ENCODE results near the gene COQ9.
"Not testable (repeated sequence)": the region's sequence is repeated elsewhere in the genome, so short reads cannot be mapped to it uniquely, and the experiment has no call there.

Gene COQ9

DNA sequence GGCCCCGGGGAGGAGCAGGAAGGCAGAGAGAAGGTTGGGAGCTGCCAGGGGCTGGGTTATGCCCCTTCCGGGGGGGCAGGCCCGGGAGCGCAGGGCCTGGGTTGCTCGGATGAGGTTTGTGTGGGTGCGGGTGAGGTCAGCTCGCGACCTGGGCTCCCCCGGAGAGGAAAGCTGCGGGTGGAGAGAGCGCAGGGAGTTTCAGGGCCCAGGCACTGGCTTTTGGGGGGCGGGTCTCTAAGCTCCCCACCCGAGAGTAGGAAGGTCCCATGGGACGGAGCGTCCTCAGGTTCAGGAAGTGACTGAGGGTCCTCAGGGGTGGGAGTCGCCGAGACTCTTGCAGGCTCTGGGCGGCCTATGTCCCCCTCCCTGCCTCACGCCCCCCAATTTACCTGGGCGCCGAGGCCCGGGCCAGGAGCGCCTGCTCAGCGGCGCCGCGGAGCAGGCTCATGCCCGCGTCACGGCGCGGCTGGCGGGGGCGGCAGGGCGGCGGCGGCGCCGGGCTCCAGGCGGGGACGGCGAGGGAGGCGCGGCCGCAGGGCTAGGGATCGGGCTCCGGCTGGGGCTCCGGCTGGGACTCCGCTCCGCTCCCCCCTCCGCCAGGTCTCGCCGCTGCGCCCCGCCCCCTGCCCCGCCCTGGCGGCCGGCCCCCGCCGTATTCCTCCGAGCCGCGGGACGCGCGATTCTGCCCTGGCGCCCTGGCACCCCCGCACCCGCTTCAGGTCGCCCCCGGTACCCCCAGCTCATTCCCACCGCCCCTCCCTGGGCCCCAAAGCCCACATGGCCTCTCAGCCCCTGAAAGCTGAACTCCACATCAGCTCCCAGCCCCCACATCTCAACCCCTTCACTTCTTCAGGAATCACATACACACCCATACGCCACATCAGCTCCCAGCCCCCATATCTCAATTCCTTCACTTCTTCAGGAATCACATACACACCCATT is 38.9 kb downstream of the COQ9 start, which contains the start of gene DOK4:
Gene DOK4, minus strand, starts transcription at position 578 of the 942 bp plus-strand sequence. CDS start 6,986 bp downstream, outside the sequence.
- DNase-seq (ENCODE audit: low spot score), result peak; percentile 83

GRCh38 chr16:57486858-57487834 is 39.9 kb downstream of the COQ9 start:
- peak; percentile 20 for DNase-seq (ENCODE audit: low spot score)

- no peak for DNase-seq (ENCODE audit: low spot score)
Measured at GRCh38 chr16:57489229-57489628, 42.0 kb downstream of the COQ9 start.

- no peak for DNase-seq (ENCODE audit: low spot score)
Measured at GRCh38 chr16:57493767-57494166, 46.5 kb downstream of the COQ9 start.

DNA sequence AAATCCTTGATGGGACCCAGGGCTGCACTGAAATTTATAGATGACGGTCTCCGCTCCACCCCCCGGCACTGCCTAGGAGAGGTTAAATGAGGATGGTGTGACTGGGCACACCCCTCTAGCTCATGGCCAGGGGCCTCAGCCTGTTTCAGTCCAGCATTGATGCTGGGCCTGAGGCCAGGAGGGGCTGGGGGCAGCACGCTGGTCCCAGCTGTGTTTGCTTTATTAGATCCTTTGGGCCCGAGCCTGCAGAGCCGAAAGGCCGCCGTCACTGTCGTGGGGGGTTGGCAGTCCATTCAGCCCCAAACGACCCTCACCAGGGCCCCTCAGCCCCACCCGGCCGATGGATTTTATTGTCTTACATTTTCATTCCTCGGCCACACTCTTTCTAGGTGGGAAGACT is 49.8 kb downstream of the COQ9 start:
- no peak for DNase-seq (ENCODE audit: low spot score)

DNA sequence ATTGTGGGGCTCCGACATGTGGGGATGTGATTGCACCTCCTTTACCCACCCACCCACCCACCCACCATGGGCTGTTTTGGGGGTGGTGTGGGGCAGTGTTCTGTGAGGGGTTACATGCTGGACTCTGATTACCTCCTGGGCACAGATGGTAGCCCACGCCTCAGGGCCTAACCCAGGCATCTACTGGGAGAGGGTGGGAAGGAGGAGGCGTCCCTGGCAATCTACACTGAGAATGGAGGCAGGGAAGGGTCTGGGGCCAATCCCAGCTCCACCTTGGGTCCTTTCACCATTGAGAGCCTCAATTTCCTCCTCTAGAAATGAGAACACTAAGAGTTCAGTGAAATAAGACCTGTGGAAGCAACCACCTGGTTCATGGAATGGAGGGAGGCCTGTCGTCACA is 50.8 kb downstream of the COQ9 start:
- no peak for DNase-seq (ENCODE audit: low spot score)

- not testable (repeated sequence) for DNase-seq (ENCODE audit: low spot score)
Measured at GRCh38 chr16:57499941-57500340, 52.7 kb downstream of the COQ9 start.

DNA sequence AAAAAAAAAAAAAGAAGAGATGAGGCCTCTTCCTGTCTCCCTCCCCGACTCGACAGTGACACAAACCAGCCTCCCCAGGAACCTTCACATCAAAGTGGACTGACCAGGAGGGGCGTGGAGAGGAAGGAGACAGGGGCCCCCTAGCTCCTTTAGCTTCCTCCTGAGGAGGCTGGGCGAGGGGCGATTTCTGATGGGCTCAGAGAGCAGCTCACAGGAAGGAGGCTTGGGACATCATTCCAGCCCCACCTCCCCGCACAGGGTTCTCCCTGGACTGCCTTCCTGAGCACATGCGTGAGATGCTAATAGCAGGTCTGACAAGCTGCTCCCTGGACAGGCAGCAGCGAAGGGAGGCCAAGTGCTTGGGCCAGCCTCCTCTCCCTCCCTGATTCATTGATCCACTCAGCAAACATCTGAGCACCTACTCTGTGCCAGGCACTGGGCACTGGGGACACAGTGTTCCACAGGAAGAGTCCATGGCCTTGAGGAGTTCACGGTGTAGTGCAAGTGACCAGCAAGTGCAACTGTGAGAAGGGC is 53.4 kb downstream of the COQ9 start:
- no peak for DNase-seq (ENCODE audit: low spot score)

GRCh38 chr16:57501492-57501891 is 54.2 kb downstream of the COQ9 start:
- DNase-seq (ENCODE audit: low spot score), result no peak

- no peak for DNase-seq (ENCODE audit: low spot score)
Measured at GRCh38 chr16:57502048-57502775, 54.9 kb downstream of the COQ9 start.

DNA sequence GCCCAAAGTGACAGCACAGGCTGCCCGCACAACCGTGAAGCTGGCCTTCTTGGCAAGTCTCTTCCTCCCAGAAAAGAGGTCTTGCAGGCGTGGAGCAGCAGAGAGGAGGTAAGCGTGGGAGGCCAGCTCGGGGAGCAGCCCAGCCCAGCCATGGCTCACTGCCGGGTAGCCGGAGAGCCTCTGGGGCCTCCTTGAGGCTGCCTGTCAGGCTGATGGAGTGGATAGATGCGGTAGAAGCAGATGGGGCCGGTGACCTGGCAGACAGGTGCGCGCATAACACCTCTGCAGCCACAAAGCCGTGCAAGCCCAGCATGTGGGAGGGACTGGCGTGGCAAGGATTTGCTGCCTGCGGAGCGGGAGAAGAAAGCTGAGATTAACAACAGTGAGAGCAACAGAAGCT is 56.1 kb downstream of the COQ9 start:
- DNase-seq (ENCODE audit: low spot score), result no peak

DNA sequence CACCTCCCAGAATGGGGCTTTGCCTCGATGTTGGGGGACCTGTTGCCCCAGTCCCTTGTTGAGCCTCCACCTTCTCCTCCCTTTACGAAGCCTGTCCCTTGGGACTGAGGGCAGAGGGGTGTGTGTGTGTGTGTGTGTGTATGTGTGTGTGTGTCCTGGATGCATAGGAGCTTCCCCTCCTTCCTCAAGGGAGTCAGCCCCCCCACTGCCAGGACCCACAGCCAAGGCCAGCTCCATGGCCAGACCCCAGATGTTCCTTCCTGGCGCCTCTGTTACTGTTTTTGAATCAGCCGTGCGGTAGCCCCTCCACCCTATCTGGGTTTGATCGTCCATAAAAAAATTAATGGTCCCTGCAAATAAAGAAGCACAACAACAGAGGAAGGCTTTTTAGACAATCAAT is 56.7 kb downstream of the COQ9 start:
- no peak for DNase-seq (ENCODE audit: low spot score)

GRCh38 chr16:57504491-57504890 is 57.2 kb downstream of the COQ9 start:
- DNase-seq (ENCODE audit: low spot score), result no peak

GRCh38 chr16:57505169-57505568 is 57.9 kb downstream of the COQ9 start:
- DNase-seq (ENCODE audit: low spot score), result no peak

- no peak for DNase-seq (ENCODE audit: low spot score)
Measured at GRCh38 chr16:57507136-57508034, 60.1 kb downstream of the COQ9 start.

GRCh38 chr16:57508035-57508425 is 60.8 kb downstream of the COQ9 start:
- no peak for DNase-seq (ENCODE audit: low spot score)

- no peak for DNase-seq (ENCODE audit: low spot score)
Measured at GRCh38 chr16:57509231-57509923, 62.1 kb downstream of the COQ9 start.

GRCh38 chr16:57510016-57510871 is 63.0 kb downstream of the COQ9 start:
- no peak for DNase-seq (ENCODE audit: low spot score)
